Measurements from ENCODE around the gene ANXA4.

The ANXA4 gene

DNA sequence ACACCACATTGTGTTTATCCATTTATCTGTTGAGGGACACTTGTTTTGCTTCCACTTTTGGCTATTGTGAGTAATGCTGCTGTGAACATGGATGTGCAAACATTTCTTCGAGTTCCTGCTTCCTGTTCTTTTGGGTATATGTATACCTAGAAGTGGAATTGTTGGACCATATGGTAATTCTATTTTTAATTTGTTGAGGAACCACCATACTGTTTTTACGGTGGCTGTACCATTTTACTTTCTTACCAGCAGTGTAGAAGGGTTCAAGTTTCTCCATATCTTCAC, 23.1 kb downstream of the ANXA4 start:
- no peak for DNase-seq (ENCODE audit: extremely low spot score)
- CTCF ChIA-PET, result interaction anchor here (5.6 to 9.0 kb wide), 2 partner anchors 39 to 52 kb away, joined by 33 to 55 read pairs; no protein-coding TSS in a partner anchor
- POLR2A ChIA-PET, result no interaction called here
- TF ChIP-seq CTCF (IDR thresholded peaks at IDR 0.05; ENCODE audit: control extremely low read depth, extremely low read depth, low read depth, missing control alignments), result no peak

DNA sequence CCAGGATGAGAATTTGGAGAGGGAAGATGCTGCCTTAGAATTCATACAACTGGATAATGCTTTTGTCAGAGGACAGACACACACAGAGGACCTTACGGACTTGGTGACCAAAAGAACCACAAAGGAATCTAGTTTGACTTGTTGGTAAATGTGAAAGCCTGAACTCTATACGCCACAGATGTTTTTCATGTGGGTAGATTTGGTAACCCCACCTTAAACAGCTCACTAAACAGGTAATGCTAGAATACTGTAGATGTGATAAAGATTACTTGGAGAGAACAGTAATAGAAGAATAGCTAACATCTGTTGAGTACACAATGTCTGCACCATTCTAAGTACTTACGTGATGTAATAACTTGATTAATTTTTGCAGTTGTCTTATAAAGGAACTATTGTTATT, 24.1 kb downstream of the ANXA4 start:
- ChIA-PET CTCF (interaction anchor here (1.4 to 9.0 kb wide), 3 partner anchors 15 to 51 kb away, joined by 3 to 55 read pairs (median 33); no protein-coding TSS in a partner anchor), POLR2A (no interaction called here)
- TF ChIP-seq CTCF (IDR thresholded peaks at IDR 0.05; ENCODE audit: control extremely low read depth, extremely low read depth, low read depth, missing control alignments), result no peak
- DNase-seq (ENCODE audit: extremely low spot score), result no peak

- no peak for TF ChIP-seq CTCF (IDR thresholded peaks at IDR 0.05; ENCODE audit: control extremely low read depth, extremely low read depth, low read depth, missing control alignments)
- ChIA-PET CTCF (interaction anchor here (1.3 to 9.0 kb wide), 9 partner anchors 10 to 50 kb away, joined by 3 to 55 read pairs (median 8); no protein-coding TSS in a partner anchor), POLR2A (no interaction called here)
- no peak for DNase-seq (ENCODE audit: extremely low spot score)
Observed at GRCh38 chr2:69767034-69767433, 25.1 kb downstream of the ANXA4 start.

DNA sequence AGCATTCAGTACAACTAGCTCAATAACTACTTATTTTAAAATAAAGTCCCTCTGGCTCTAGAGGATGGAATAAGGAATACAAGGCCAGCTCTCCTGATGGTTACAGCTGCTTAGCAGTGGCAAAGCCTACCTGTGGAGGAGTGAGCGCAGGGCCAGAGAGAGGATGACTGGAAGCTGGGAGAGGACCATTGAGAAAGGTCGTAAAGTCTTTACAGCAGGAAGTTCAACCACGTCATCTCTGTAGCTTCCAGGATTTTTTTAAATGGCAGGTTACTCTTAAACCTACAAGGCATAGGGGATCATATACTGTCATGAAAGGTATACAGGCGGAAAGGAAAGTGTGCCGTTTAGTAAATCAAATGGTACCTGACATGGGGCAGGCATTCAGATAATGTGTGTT, 26.3 kb downstream of the ANXA4 start:
- no peak for TF ChIP-seq CTCF (IDR thresholded peaks at IDR 0.05; ENCODE audit: control extremely low read depth, extremely low read depth, low read depth, missing control alignments)
- POLR2A ChIA-PET, result no interaction called here
- CTCF ChIA-PET, result interaction anchor here (0.8 to 9.0 kb wide), 10 partner anchors 9 to 49 kb away, joined by 3 to 55 read pairs (median 7); no protein-coding TSS in a partner anchor
- no peak for DNase-seq (ENCODE audit: extremely low spot score)

- CTCF ChIA-PET, result interaction anchor here (1.8 to 9.0 kb wide), 7 partner anchors 8 to 48 kb away, joined by 6 to 55 read pairs (median 9); no protein-coding TSS in a partner anchor
- DNase-seq (ENCODE audit: extremely low spot score), result no peak
- no peak for TF ChIP-seq CTCF (IDR thresholded peaks at IDR 0.05; ENCODE audit: control extremely low read depth, extremely low read depth, low read depth, missing control alignments)
- POLR2A ChIA-PET, result no interaction called here
Observed at GRCh38 chr2:69768789-69769188, 26.9 kb downstream of the ANXA4 start.

DNA sequence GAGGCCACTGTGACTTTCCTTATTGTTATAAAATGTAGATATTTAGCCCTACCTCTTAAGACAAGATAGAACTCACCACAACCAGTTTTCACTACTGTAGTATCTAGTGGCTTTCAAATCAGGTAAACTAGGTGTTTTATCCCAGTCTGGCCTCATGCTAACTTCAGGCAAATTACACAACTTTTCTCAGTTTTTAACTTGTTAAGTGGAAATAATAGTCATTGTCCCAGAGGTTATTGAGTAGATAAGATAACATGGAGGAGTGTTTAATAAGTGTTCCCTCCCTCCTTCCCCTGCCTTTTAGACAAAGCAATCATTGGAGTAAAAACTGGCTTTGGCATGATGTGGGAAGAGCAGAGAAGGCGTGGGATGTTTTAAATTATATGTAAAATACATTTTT, 27.3 kb downstream of the ANXA4 start:
- POLR2A ChIA-PET, result no interaction called here
- DNase-seq (ENCODE audit: extremely low spot score), result no peak
- TF ChIP-seq CTCF (IDR thresholded peaks at IDR 0.05; ENCODE audit: control extremely low read depth, extremely low read depth, low read depth, missing control alignments), result no peak
- CTCF ChIA-PET, result interaction anchor here (2.2 to 9.0 kb wide), 3 partner anchors 11 to 48 kb away, joined by 6 to 55 read pairs (median 33); no protein-coding TSS in a partner anchor
